A673 (cell line): Measurements from ENCODE around the gene BCS1L. TPM values are rescaled to one million over a fixed set of nuclear protein-coding genes. Genes with fewer than 3 reads are reported as not detected.

Experiments used
- BruUV-seq: library from RNA; stranded (reverse); fragments of 400-500 nt; replicated peaks from 2 replicates; lab custom pipeline; 2021; lab: Mats Ljungman, UMichigan
- CTCF ChIA-PET: fragments of 300-600 bp; sonication (Branson Sonifier 250); formaldehyde crosslinking; loops from one replicate; lab custom pipeline; 2022; ENCODE audit warnings: antibody characterized with exemption; lab: Charles Lee
- POLR2A ChIA-PET: fragments of 300-600 bp; sonication (Branson Sonifier 250); formaldehyde crosslinking; loops from one replicate; lab custom pipeline; 2022; ENCODE audit warnings: antibody characterized with exemption; ENCODE audit not compliant: low non-redundant PET; lab: Charles Lee
- DNase-seq: peaks from one replicate; pipeline ENCODE4 v3.0.0-alpha.2; 2015; ENCODE audit warnings: low spot score
- H3K27ac ChIP-seq: fragments of 200-600 bp; sonication (generic); 2 replicates; pipeline ENCODE4 v1.5.1; 2016; ENCODE audit warnings: mixed run types, low read depth, mild to moderate bottlenecking, mixed read lengths, antibody characterized with exemption, low read length; ENCODE audit not compliant: poor library complexity, severe bottlenecking
- H3K27me3 ChIP-seq: fragments of 200-600 bp; sonication (generic); replicated peaks from 2 replicates; pipeline ENCODE4 v1.6.1; 2017; ENCODE audit warnings: mixed run types, low read depth, mild to moderate bottlenecking, mixed read lengths, antibody characterized with exemption, low read length; ENCODE audit not compliant: insufficient read depth, poor library complexity
- H3K36me3 ChIP-seq: fragments of 200-600 bp; sonication (generic); 2 replicates; pipeline ENCODE4 v1.6.1; 2016; ENCODE audit warnings: mixed run types, mild to moderate bottlenecking, mixed read lengths, antibody characterized with exemption, low read length; ENCODE audit not compliant: insufficient read depth, poor library complexity, severe bottlenecking
- H3K4me1 ChIP-seq: fragments of 200-600 bp; sonication (generic); 2 replicates; pipeline ENCODE4 v1.6.1; 2017; ENCODE audit warnings: mixed run types, mild to moderate bottlenecking, mixed read lengths, antibody characterized with exemption, low read length; ENCODE audit not compliant: insufficient read depth, poor library complexity, severe bottlenecking
- H3K4me3 ChIP-seq: fragments of 200-600 bp; sonication (generic); 2 replicates; pipeline ENCODE4 v1.5.1; 2016; ENCODE audit warnings: low read depth, mixed run types, mild to moderate bottlenecking, mixed read lengths, low read length; ENCODE audit not compliant: poor library complexity, severe bottlenecking
- H3K9me3 ChIP-seq: fragments of 200-600 bp; sonication (generic); 2 replicates; pipeline ENCODE4 v1.6.1; 2016; ENCODE audit warnings: mixed run types, low read depth, mild to moderate bottlenecking, mixed read lengths, antibody characterized with exemption, low read length; ENCODE audit not compliant: poor library complexity, severe bottlenecking
- CTCF ChIP-seq: fragments of 300-800, 200-600 bp; sonication (generic); conservative IDR thresholded peaks from 2 replicates; pipeline ENCODE4 v1.5.1; 2017; ENCODE audit warnings: low read depth, mild to moderate bottlenecking, antibody characterized with exemption, low read length, moderate library complexity, mixed read lengths
- EZH2 ChIP-seq: fragments of 200-600 bp; sonication (generic); IDR thresholded peaks from 2 replicates; pipeline ENCODE4 v1.6.1; 2017; ENCODE audit warnings: borderline replicate concordance, low read depth, mild to moderate bottlenecking, mixed read lengths, antibody characterized with exemption, low read length; ENCODE audit not compliant: poor library complexity, severe bottlenecking
- intact Hi-C: fragments of 100-400 bp; cut with micrococcal nuclease; formaldehyde crosslinking; loops from one replicate; pipeline ENCODE4 v1.10.0; 2022; ENCODE audit not compliant: unreplicated experiment
- total RNA-seq: library from RNA; stranded (reverse); gene quantifications from 2 replicates; pipeline ENCODE4 v1.2.3, GENCODE V29; 2021

BCS1L gene
- total RNA-seq, 1 experiment from 2014 or later, result 74.1 TPM

- no TSS peak for BruUV-seq
- POLR2A ChIA-PET, result no interaction called here
Observed at GRCh38 chr2:218691234-218691633, 31.8 kb downstream of the BCS1L start.

GRCh38 chr2:218694405-218695145 is 35.1 kb downstream of the BCS1L start:
- intact Hi-C loops, result loop anchor here (5.0 kb wide), 1 partner anchor 392 kb away; no protein-coding TSS in a partner anchor
- TF ChIP-seq EZH2, result no peak
- TF ChIP-seq CTCF, result no peak
- Histone ChIP-seq H3K4me3 (no peak overlapping the region), H3K36me3 (peaks cover 17% of the 10 kb centered on the region), H3K27ac (no peak overlapping the region), H3K9me3 (no peaks in the 10 kb centered on the region), H3K27me3 (no peaks in the 10 kb centered on the region), H3K4me1 (no peaks in the 10 kb centered on the region)
- no peak for DNase-seq
- BruUV-seq, result no TSS peak
- POLR2A ChIA-PET, result no interaction called here
- CTCF ChIA-PET, result no interaction called here

More at GRCh38 chr2:218691234-218691633, 31.8 kb downstream of the BCS1L start:
- Histone ChIP-seq H3K27me3 (no peaks in the 10 kb centered on the region), H3K36me3 (peaks cover 12% of the 10 kb centered on the region), H3K4me1 (no peaks in the 10 kb centered on the region), H3K9me3 (no peaks in the 10 kb centered on the region), H3K27ac (no peak overlapping the region), H3K4me3 (no peak overlapping the region)
- DNase-seq, result no peak
- intact Hi-C loops, result loop anchor here (5.0 kb wide), 1 partner anchor 389 kb away; no protein-coding TSS in a partner anchor
- TF ChIP-seq EZH2, result no peak
- TF ChIP-seq CTCF, result no peak
- CTCF ChIA-PET, result no interaction called here

GRCh38 chr2:218698885-218699284 is 39.4 kb downstream of the BCS1L start:
- DNase-seq, result no peak
- intact Hi-C loops, result no loop called here
- Histone ChIP-seq H3K27ac (peak overlapping the region; percentile 16), H3K4me3 (no peak overlapping the region), H3K36me3 (peaks cover 5% of the 10 kb centered on the region), H3K9me3 (no peaks in the 10 kb centered on the region), H3K27me3 (no peaks in the 10 kb centered on the region), H3K4me1 (no peaks in the 10 kb centered on the region)
- no TSS peak for BruUV-seq
- no peak for TF ChIP-seq EZH2
- TF ChIP-seq CTCF, result no peak
- ChIA-PET CTCF (no interaction called here), POLR2A (no interaction called here)
